IMR-90 (cell line): ENCODE results near the gene ADAM12. TPM values are rescaled to one million over a fixed set of nuclear protein-coding genes. Genes with fewer than 3 reads are reported as not detected.

ENCODE experiments used
- ATAC-seq: fragments of 200-7000 bp; cut with Tn5 transposase; 2 replicates; pipeline ENCODE4 v1.9.1; 2020; ENCODE audit warnings: low read depth, mild to moderate bottlenecking, moderate library complexity
- BruUV-seq: library from RNA; stranded (reverse); fragments of 400-500 nt; replicated peaks from 2 replicates; lab custom pipeline; 2021; lab: Mats Ljungman, UMichigan
- CTCF ChIA-PET: fragments of 300-600 bp; formaldehyde crosslinking; extraction: SDS; loops from one replicate; lab custom pipeline; 2021; ENCODE audit warnings: antibody characterized with exemption; lab: Yijun Ruan, JAX
- POLR2A ChIA-PET: fragments of 300-600 bp; sonication (Branson Sonifier 250); formaldehyde crosslinking; loops from one replicate; lab custom pipeline; 2022; ENCODE audit warnings: antibody characterized with exemption; ENCODE audit not compliant: unreplicated experiment; lab: Charles Lee
- DNase-seq: peaks from one replicate; pipeline ENCODE4 v3.0.0; 2013
- H2AFZ ChIP-seq: replicated peaks from 2 replicates; pipeline ENCODE3; 2013; ENCODE audit warnings: low read length, mild to moderate bottlenecking; ENCODE audit not compliant: poor library complexity
- H2AK5ac ChIP-seq: 2 replicates; pipeline ENCODE4 v1.6.1; 2013; ENCODE audit warnings: low read depth, low read length, inconsistent platforms
- H2AK9ac ChIP-seq: replicated peaks from 2 replicates; pipeline ENCODE3; 2013; ENCODE audit warnings: mild to moderate bottlenecking, low read depth, low read length, moderate library complexity; ENCODE audit not compliant: poor library complexity
- H2BK120ac ChIP-seq: 2 replicates; pipeline ENCODE4 v1.6.1; 2013; ENCODE audit warnings: low read depth, low read length, inconsistent platforms
- H2BK15ac ChIP-seq: 3 replicates; pipeline ENCODE4 v1.6.1; 2013; ENCODE audit warnings: low read depth, low read length, inconsistent platforms
- H2BK20ac ChIP-seq: 2 replicates; pipeline ENCODE4 v1.6.1; 2013; ENCODE audit warnings: low read depth, mild to moderate bottlenecking, inconsistent platforms, low read length, moderate library complexity
- H2BK5ac ChIP-seq: 2 replicates; pipeline ENCODE4 v1.6.1; 2013; ENCODE audit warnings: mild to moderate bottlenecking, low read depth, low read length, inconsistent platforms; ENCODE audit not compliant: poor library complexity, severe bottlenecking
- H3K14ac ChIP-seq: replicated peaks from 2 replicates; pipeline ENCODE4 v1.6.1; 2013; ENCODE audit warnings: low read depth, low read length, inconsistent platforms
- H3K18ac ChIP-seq: 2 replicates; pipeline ENCODE4 v1.6.1; 2013; ENCODE audit warnings: low read depth, low read length, control low read depth
- H3K23ac ChIP-seq: 2 replicates; pipeline ENCODE4 v1.6.1; 2013; ENCODE audit warnings: low read depth, low read length, inconsistent platforms
- H3K27ac ChIP-seq: 2 replicates; pipeline ENCODE4 v1.5.1; 2013; ENCODE audit warnings: mild to moderate bottlenecking, control low read depth, low read length; ENCODE audit not compliant: insufficient read depth
- H3K27me3 ChIP-seq: 2 replicates; pipeline ENCODE4 v1.6.1; 2013; ENCODE audit warnings: low read length; ENCODE audit not compliant: control insufficient read depth, insufficient read depth
- H3K36me3 ChIP-seq: 2 replicates; pipeline ENCODE4 v1.6.1; 2013; ENCODE audit warnings: low read length, mixed read lengths; ENCODE audit not compliant: control insufficient read depth, insufficient read depth
- H3K4ac ChIP-seq: 2 replicates; pipeline ENCODE4 v1.6.1; 2013; ENCODE audit warnings: low read depth, low read length, inconsistent platforms
- H3K4me1 ChIP-seq: 2 replicates; pipeline ENCODE4 v1.6.1; 2013; ENCODE audit warnings: low read length, mixed read lengths; ENCODE audit not compliant: control insufficient read depth, insufficient read depth
- H3K4me2 ChIP-seq: 2 replicates; pipeline ENCODE4 v1.6.1; 2013; ENCODE audit warnings: low read depth, mild to moderate bottlenecking, control low read depth, low read length, moderate library complexity
- H3K4me3 ChIP-seq: 2 replicates; pipeline ENCODE4 v1.5.1; 2013; ENCODE audit warnings: low read depth, mild to moderate bottlenecking, control low read depth, low read length, moderate library complexity; ENCODE audit not compliant: insufficient read depth
- H3K56ac ChIP-seq: 2 replicates; pipeline ENCODE4 v1.6.1; 2013; ENCODE audit warnings: low read length, inconsistent platforms; ENCODE audit not compliant: insufficient read depth; ENCODE audit errors: extremely low read depth
- H3K79me1 ChIP-seq, 2 experiments: 2 replicates each; pipeline ENCODE4 v1.6.1; 2013; ENCODE audit warnings: low read length in 2 of 2, inconsistent platforms in 1 of 2, low read depth in 1 of 2
- H3K9ac ChIP-seq: 2 replicates; pipeline ENCODE4 v1.6.1; 2013; ENCODE audit warnings: low read depth, low read length, control low read depth
- H3K9me1 ChIP-seq: 2 replicates; pipeline ENCODE4 v1.6.1; 2013; ENCODE audit warnings: low read length, inconsistent platforms; ENCODE audit not compliant: insufficient read depth
- H3K9me3 ChIP-seq: 2 replicates; pipeline ENCODE4 v1.6.1; 2013; ENCODE audit warnings: low read length; ENCODE audit not compliant: control insufficient read depth, insufficient read depth
- H4K20me1 ChIP-seq: 2 replicates; pipeline ENCODE4 v1.6.1; 2013; ENCODE audit warnings: low read length, inconsistent platforms; ENCODE audit not compliant: insufficient read depth
- H4K5ac ChIP-seq: 2 replicates; pipeline ENCODE4 v1.6.1; 2013; ENCODE audit warnings: mild to moderate bottlenecking, low read depth, low read length, control low read depth
- H4K8ac ChIP-seq, 2 experiments: 2 replicates each; pipeline ENCODE4 v1.6.1; 2013; ENCODE audit warnings: low read depth in 2 of 2, low read length in 2 of 2, control low read depth in 1 of 2, inconsistent platforms in 1 of 2
- H4K91ac ChIP-seq: 2 replicates; pipeline ENCODE4 v1.6.1; 2013; ENCODE audit warnings: low read depth, low read length, inconsistent platforms; ENCODE audit not compliant: insufficient read depth
- CEBPB ChIP-seq: IDR thresholded peaks from 2 replicates; pipeline ENCODE4 v1.6.1; 2012; ENCODE audit warnings: low read depth, low read length, improper control_type of control experiment
- CHD1 ChIP-seq: IDR thresholded peaks from 2 replicates; pipeline ENCODE4 v1.6.1; 2012; ENCODE audit warnings: low read depth, low read length, improper control_type of control experiment
- FOS ChIP-seq: fragments of 150-350 bp; IDR thresholded peaks from 2 replicates; pipeline ENCODE4 v1.6.1; 2016; ENCODE audit warnings: low read depth, low read length
- MAZ ChIP-seq: IDR thresholded peaks from 2 replicates; pipeline ENCODE4 v1.6.1; 2012; ENCODE audit warnings: low read depth, mild to moderate bottlenecking, low read length, improper control_type of control experiment, moderate library complexity, borderline replicate concordance
- MXI1 ChIP-seq: IDR thresholded peaks from 2 replicates; pipeline ENCODE4 v1.6.1; 2012; ENCODE audit warnings: low read depth, mild to moderate bottlenecking, low read length, moderate library complexity, borderline replicate concordance
- NFE2L2 ChIP-seq: fragments of 150-350 bp; IDR thresholded peaks from 2 replicates; pipeline ENCODE4 v1.6.1; 2016; ENCODE audit warnings: low read depth, mild to moderate bottlenecking, low read length
- POLR2A ChIP-seq: IDR thresholded peaks from 2 replicates; pipeline ENCODE4 v1.6.1; 2012; ENCODE audit warnings: mild to moderate bottlenecking, low read depth, low read length
- RAD21 ChIP-seq: IDR thresholded peaks from 2 replicates; pipeline ENCODE4 v1.6.1; 2012; ENCODE audit warnings: low read length, improper control_type of control experiment
- RFX5 ChIP-seq: IDR thresholded peaks from 2 replicates; pipeline ENCODE4 v1.8.0; 2012; ENCODE audit warnings: low read depth, mild to moderate bottlenecking, low read length, moderate library complexity
- SMC3 ChIP-seq: fragments of 150-350 bp; IDR thresholded peaks from 2 replicates; pipeline ENCODE4 v1.6.1; 2016; ENCODE audit warnings: low read depth, mild to moderate bottlenecking, antibody characterized with exemption, low read length, moderate library complexity
- WGBS, 2 experiments: methylation state at CpG; one replicate each; pipeline versions ENCODE4 v1.1.5 to v1.1.7; 2013; ENCODE audit warnings: missing lambda C conversion rate in 2 of 2; ENCODE audit not compliant: insufficient read length in 1 of 2; ENCODE audit errors: extremely low coverage in 2 of 2; 5-methylcytosine and 5-hydroxymethylcytosine counted together
- dilution Hi-C: fragments of 300-500 bp; cut with HindIII; formaldehyde crosslinking; loops from one replicate; pipeline ENCODE4 v1.14.3; 2018; ENCODE audit warnings: low sequenced_read_pairs; ENCODE audit not compliant: unreplicated experiment
- in situ Hi-C: fragments of 300-500 bp; cut with MboI; formaldehyde crosslinking; loops from 3 replicates; pipeline ENCODE4 v1.14.3; 2019; ENCODE audit warnings: low sequenced_read_pairs, inconsistent platforms, mixed read lengths
- intact Hi-C: fragments of 100-400 bp; cut with micrococcal nuclease; formaldehyde crosslinking; loops from 2 replicates; pipeline ENCODE4 v1.10.0; 2022
- polyA plus RNA-seq, 3 experiments: library from polyadenylated mRNA; depleted of rRNA; stranded (reverse); fragments of >200 nt; gene quantifications; 2 replicates each; pipeline ENCODE4 v1.2.3, GENCODE V29; 2012; ENCODE audit warnings: low replicate concordance in 1 of 3
- total RNA-seq: library from RNA; depleted of rRNA; stranded (reverse); fragments of >200 nt; gene quantifications from 2 replicates; pipeline ENCODE4 v1.2.3, GENCODE V29; 2012
- TF ChIP-seq, protein P1 (sequence below): fragments of 150-350 bp; IDR thresholded peaks from 2 replicates; pipeline ENCODE4 v1.6.1; 2016; ENCODE audit warnings: low read depth, mild to moderate bottlenecking, low read length, moderate library complexity, borderline replicate concordance
- TF ChIP-seq, protein P2 (sequence below): conservative IDR thresholded peaks from 2 replicates; pipeline ENCODE4 v1.5.1; 2012; ENCODE audit warnings: mild to moderate bottlenecking, low read depth, low read length, improper control_type of control experiment
- TF ChIP-seq, protein P3 (sequence below): fragments of 150-350 bp; IDR thresholded peaks from 2 replicates; pipeline ENCODE4 v1.6.1; 2017; ENCODE audit warnings: mild to moderate bottlenecking, antibody characterized with exemption, low read length, low read depth

The ADAM12 gene
- total and polyA plus RNA-seq, 2 of the 4 experiments (the other 2 are of a cell fraction), result 9.6 to 10.2 TPM

DNA sequence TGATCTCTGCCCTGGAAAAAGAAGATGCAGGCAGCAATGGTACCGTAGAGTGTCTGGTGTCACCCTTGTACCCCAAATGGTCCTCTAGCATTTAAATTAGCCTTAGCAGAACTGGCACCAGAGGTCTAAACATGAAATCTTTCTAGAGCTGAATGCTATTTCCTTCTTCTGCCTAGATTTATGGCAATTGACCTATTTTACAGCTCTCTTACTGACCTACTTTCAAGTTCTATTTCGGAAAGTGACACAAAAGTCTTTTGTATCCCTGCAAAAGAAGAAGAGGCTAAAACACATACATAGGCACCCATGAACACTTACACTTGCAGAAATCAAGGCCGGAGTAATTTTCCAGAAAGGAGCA lies 10.1 kb upstream of the ADAM12 start:
- Histone ChIP-seq H3K9ac (no peak overlapping the region), H2AK9ac (no peak overlapping the region), H4K91ac (no peak overlapping the region), H3K9me3 (peaks cover 2% of the 10 kb centered on the region; the same call in 1 of the 2 replicates), H2BK20ac (peak overlapping the region; percentile 60), H3K56ac (no peak overlapping the region), H3K14ac (0 out of 2 replicates have a peak overlapping the region, but pooled peaks have one; percentile 11), H3K4me2 (peak overlapping the region; percentile 50), H2BK15ac (peak overlapping the region; percentile 40; the same call in 1 of the 3 replicates), H3K9me1 (peaks cover 5% of the 10 kb centered on the region; the same call in 1 of the 2 replicates), H3K79me1 (no peaks in the 10 kb centered on the region), H4K8ac (peak overlapping the region in 1 of 2 experiments; percentile 32; a peak in 2 of 4 replicates), H3K4me3 (no peak overlapping the region), H4K20me1 (no peaks in the 10 kb centered on the region; the same call in 1 of the 2 replicates), H2BK5ac (no peak overlapping the region), H3K4me1 (peaks cover 7% of the 10 kb centered on the region), H4K5ac (no peak overlapping the region), H3K27ac (peak overlapping the region; percentile 10; the same call in 1 of the 2 replicates), H3K27me3 (no peaks in the 10 kb centered on the region), H2AFZ (no peak overlapping the region), H2BK120ac (peak overlapping the region; percentile 50), H3K4ac (peak overlapping the region; percentile 56; the same call in 1 of the 2 replicates), H2AK5ac (0 out of 2 replicates have a peak overlapping the region, but pooled peaks have one; percentile 19), H3K23ac (no peak overlapping the region), H3K36me3 (no peaks in the 10 kb centered on the region), H3K18ac (0 out of 2 replicates have a peak overlapping the region, but pooled peaks have one; percentile 10)
- DNase-seq (no peak), ATAC-seq (no peak)
- in situ Hi-C loops (loop anchor here (5.0 kb wide), 1 partner anchor 99 kb away; no protein-coding TSS in a partner anchor), intact Hi-C loops (loop anchor here (5.0 to 10.0 kb wide), 2 partner anchors 59 to 1884 kb away; no protein-coding TSS in a partner anchor), dilution Hi-C loops (no loop called here)
- ChIA-PET POLR2A (no interaction called here), CTCF (interaction anchor here (0.9 kb wide), 1 partner anchor 414 kb away, joined by 3 read pairs; no protein-coding TSS in a partner anchor)
- WGBS, 2 experiments, result 40% methylated on average over 1 of the region's 3 CpGs; no CpG with 5 or more reads in 1 of the 2 experiments
- no TSS peak for BruUV-seq
- TF ChIP-seq CEBPB, result no peak
- no peak for TF ChIP-seq MAZ
- TF ChIP-seq, protein P1, sequence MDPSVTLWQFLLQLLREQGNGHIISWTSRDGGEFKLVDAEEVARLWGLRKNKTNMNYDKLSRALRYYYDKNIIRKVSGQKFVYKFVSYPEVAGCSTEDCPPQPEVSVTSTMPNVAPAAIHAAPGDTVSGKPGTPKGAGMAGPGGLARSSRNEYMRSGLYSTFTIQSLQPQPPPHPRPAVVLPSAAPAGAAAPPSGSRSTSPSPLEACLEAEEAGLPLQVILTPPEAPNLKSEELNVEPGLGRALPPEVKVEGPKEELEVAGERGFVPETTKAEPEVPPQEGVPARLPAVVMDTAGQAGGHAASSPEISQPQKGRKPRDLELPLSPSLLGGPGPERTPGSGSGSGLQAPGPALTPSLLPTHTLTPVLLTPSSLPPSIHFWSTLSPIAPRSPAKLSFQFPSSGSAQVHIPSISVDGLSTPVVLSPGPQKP, result no peak
- TF ChIP-seq, protein P2, sequence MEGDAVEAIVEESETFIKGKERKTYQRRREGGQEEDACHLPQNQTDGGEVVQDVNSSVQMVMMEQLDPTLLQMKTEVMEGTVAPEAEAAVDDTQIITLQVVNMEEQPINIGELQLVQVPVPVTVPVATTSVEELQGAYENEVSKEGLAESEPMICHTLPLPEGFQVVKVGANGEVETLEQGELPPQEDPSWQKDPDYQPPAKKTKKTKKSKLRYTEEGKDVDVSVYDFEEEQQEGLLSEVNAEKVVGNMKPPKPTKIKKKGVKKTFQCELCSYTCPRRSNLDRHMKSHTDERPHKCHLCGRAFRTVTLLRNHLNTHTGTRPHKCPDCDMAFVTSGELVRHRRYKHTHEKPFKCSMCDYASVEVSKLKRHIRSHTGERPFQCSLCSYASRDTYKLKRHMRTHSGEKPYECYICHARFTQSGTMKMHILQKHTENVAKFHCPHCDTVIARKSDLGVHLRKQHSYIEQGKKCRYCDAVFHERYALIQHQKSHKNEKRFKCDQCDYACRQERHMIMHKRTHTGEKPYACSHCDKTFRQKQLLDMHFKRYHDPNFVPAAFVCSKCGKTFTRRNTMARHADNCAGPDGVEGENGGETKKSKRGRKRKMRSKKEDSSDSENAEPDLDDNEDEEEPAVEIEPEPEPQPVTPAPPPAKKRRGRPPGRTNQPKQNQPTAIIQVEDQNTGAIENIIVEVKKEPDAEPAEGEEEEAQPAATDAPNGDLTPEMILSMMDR, result no peak
- TF ChIP-seq, protein P3, sequence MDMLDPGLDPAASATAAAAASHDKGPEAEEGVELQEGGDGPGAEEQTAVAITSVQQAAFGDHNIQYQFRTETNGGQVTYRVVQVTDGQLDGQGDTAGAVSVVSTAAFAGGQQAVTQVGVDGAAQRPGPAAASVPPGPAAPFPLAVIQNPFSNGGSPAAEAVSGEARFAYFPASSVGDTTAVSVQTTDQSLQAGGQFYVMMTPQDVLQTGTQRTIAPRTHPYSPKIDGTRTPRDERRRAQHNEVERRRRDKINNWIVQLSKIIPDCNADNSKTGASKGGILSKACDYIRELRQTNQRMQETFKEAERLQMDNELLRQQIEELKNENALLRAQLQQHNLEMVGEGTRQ, result no peak
- TF ChIP-seq RAD21, result no peak
- TF ChIP-seq SMC3, result no peak
- TF ChIP-seq NFE2L2, result no peak
- TF ChIP-seq MXI1, result no peak
- no peak for TF ChIP-seq FOS
- no peak for TF ChIP-seq POLR2A
- TF ChIP-seq RFX5, result no peak
- TF ChIP-seq CHD1, result no peak
